Stimulated activated naive CD8-positive, alpha-beta T cell treated with anti-CD3 and anti-CD28 coated beads, Interleukin-15, Interleukin-2, amounts not matched to agents 100 ng/mL and 50 ng/mL, for 24 hours (primary cell): Measurements from ENCODE around the gene HJV.

ENCODE experiments used
- H3K27ac Mint-ChIP-seq: one replicate; pipeline ENCODE4 v1.8.0; 2021; ENCODE audit warnings: mild to moderate bottlenecking, mixed read lengths
- H3K27me3 Mint-ChIP-seq: one replicate; pipeline ENCODE4 v1.8.0; 2021; ENCODE audit warnings: mixed read lengths
- H3K36me3 Mint-ChIP-seq: one replicate; pipeline ENCODE4 v1.8.0; 2021; ENCODE audit warnings: low read depth, mixed read lengths
- H3K4me1 Mint-ChIP-seq: one replicate; pipeline ENCODE4 v1.8.0; 2021; ENCODE audit warnings: low read depth, mixed read lengths
- H3K4me3 Mint-ChIP-seq: one replicate; pipeline ENCODE4 v1.8.0; 2021; ENCODE audit warnings: mild to moderate bottlenecking, mixed read lengths
- H3K9me3 Mint-ChIP-seq: one replicate; pipeline ENCODE4 v1.8.0; 2021; ENCODE audit warnings: mixed read lengths

Gene HJV

DNA sequence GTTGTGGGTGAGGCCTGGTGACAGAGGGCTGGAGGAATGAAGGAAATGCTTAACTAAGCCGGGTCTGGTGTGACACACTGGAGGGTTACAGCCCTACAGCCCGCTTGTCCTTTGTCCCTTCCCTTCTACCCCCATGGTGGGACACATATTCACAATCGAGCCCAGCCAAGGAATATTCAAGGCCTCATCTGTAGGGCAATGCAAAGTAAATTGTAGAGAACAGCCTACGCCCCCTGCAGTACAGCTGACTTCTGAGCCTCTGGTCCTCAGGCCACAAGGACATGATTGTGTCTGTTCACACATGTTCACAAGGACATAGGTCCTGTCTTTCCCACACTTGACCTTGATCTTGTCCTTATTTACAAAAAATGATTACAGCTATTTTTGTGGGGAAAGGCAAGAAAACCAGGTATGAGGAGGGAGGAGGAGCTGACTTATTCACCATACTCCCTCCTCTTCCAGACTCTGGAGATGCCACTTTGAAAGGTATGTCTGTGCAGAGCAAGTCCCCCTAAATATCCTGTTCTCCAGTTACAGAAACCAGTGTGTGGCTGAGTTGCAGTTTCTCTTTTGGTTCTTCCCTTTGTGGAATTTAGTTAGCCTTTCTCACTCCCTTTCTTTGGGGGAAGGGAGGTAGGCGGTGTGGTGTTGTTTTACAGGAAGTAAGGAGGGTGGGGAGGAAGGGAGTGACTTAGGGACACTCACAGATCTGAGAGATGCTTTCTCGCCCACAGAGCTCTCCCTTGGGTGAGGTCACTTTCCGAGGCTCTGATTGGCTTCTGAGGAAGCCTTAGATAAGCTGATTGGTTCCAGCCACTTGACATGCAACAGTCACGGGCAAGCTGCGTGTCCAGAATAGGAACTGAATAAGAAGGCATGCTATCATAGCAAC, 42.4 kb downstream of the HJV start:
- Mint-ChIP-seq H3K4me3 (no peak overlapping the region), H3K27ac (no peak overlapping the region), H3K4me1 (peaks cover 6% of the 10 kb centered on the region), H3K27me3 (no peaks in the 10 kb centered on the region), H3K9me3 (no peaks in the 10 kb centered on the region), H3K36me3 (no peaks in the 10 kb centered on the region)

GRCh38 chr1:145978471-145978853, 43.1 kb downstream of the HJV start:
- Mint-ChIP-seq H3K4me1 (peaks cover 10% of the 10 kb centered on the region), H3K4me3 (no peak overlapping the region), H3K9me3 (no peaks in the 10 kb centered on the region), H3K27ac (no peak overlapping the region), H3K36me3 (no peaks in the 10 kb centered on the region), H3K27me3 (no peaks in the 10 kb centered on the region)

DNA sequence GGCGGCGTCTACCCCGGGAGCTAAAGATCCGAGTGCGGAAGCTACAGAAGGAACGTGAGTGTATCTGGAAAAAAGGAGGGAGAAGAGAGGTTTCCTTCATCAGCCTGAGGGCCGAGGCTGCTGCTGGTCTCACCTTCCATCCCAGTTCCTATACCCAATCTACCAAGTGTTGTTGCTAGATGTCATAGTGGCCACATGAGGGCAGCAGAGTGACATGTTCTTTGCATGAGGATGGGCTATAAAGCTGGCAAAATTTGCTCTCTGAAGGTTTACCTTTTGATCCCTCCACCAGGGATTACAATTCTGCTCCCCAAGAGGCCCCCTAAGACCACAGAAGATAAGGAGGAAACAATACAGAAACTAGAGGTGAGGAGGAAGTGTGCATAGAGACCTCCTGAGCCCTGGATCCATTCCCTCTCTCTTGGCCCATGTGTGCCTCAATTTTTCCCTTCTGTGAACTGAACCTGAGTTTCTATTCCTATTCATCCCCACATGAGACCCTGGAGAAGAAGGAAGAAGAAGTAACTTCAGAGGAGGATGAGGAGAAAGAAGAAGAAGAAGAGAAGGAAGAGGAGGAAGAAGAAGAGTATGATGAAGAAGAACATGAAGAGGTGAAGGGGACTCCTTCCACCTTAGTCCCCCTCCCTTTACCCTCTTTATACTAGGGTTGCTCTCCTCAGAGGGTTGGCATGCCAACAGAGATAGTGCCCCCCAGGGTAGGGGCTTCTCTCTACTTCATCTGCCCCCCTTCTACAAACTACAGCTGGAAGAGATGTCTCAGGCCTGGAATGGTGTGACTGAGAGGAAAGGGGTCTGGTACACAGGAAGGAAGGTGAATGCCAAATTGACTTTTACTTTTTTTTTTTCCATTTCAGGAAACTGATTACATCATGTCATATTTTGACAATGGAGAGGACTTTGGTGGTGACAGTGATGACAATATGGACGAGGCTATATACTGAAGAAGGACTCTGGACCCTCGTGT, 43.8 kb downstream of the HJV start:
- H3K36me3 Mint-ChIP-seq = peaks cover 4% of the 10 kb centered on the region
- H3K27me3 Mint-ChIP-seq = no peaks in the 10 kb centered on the region
- no peaks in the 10 kb centered on the region for H3K9me3 Mint-ChIP-seq
- peaks cover 17% of the 10 kb centered on the region for H3K4me1 Mint-ChIP-seq
- no peak overlapping the region for H3K27ac Mint-ChIP-seq
- no peak overlapping the region for H3K4me3 Mint-ChIP-seq

DNA sequence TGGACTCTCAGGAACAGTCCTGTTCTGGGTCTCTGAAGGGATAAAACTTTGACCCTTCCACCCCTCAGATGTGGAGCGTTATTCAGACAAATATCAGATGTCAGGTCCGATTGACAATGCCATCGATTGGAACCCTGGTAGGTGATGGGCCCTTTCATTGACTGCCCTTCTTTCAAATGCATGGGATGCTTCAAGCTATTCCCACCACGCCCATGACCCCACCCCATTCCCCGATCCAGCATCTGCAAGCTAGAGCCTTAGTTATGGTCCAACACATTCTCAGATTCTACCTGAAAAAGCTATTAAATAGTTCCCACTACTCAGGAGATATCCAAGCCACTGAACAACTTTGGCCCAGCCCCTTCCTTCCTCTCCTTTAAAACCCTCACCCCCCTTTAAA, 44.5 kb downstream of the HJV start:
- Mint-ChIP-seq H3K4me1 (peaks cover 19% of the 10 kb centered on the region), H3K27me3 (no peaks in the 10 kb centered on the region), H3K4me3 (no peak overlapping the region), H3K36me3 (peaks cover 4% of the 10 kb centered on the region), H3K9me3 (no peaks in the 10 kb centered on the region), H3K27ac (no peak overlapping the region)

DNA sequence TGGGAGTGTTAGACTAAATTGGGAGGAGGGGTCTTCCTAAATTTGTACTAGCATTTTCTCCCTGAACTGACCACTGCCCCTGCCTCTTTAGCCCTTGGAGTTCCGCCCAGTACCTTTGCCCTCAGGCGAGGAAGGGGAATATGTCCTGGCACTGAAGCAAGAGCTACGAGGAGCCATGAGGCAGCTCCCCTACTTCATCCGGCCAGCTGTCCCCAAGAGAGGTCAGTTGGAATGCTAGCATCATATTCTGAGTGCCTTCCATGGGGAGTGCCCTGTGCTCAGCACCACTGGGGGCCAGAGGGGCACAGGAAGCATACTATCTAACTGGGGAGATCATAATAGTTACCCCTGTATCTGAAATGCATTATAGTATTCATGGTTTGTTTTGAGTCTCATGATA, 46.3 kb downstream of the HJV start:
- Mint-ChIP-seq H3K4me1 (peaks cover 19% of the 10 kb centered on the region), H3K4me3 (no peak overlapping the region), H3K27ac (no peak overlapping the region), H3K27me3 (no peaks in the 10 kb centered on the region), H3K36me3 (peaks cover 4% of the 10 kb centered on the region), H3K9me3 (no peaks in the 10 kb centered on the region)

- Mint-ChIP-seq H3K4me3 (no peak overlapping the region), H3K36me3 (peaks cover 4% of the 10 kb centered on the region), H3K4me1 (peaks cover 22% of the 10 kb centered on the region), H3K27ac (no peak overlapping the region), H3K9me3 (no peaks in the 10 kb centered on the region), H3K27me3 (no peaks in the 10 kb centered on the region)
Observed at GRCh38 chr1:145974721-145975120, 46.8 kb downstream of the HJV start.

DNA sequence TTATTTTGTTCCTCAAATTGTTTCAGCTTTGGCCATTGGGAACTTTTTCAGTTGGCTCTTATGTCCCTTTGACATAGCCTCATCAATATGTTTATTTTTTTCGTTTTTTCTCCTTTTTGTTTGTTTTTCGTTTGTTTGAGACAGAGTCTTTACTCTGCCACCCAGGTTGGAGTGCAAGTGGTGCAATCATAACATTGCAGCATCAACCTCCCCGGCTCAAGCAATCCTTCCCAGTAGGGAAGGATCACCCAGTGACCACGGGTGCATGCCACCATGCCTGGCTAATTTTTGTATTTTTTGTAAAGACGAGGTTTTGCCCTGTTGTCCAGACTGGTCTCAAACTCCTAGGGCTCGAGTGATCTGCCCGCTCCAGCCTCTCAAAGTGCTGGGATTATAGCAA, 49.0 kb downstream of the HJV start:
- no peaks in the 10 kb centered on the region for H3K27me3 Mint-ChIP-seq
- no peak overlapping the region for H3K27ac Mint-ChIP-seq
- H3K36me3 Mint-ChIP-seq = peaks cover 11% of the 10 kb centered on the region
- H3K4me1 Mint-ChIP-seq = peaks cover 34% of the 10 kb centered on the region
- H3K9me3 Mint-ChIP-seq = no peaks in the 10 kb centered on the region
- no peak overlapping the region for H3K4me3 Mint-ChIP-seq
